GM23338 (cell line): ENCODE data around the gene GRM4. TPM values are rescaled to one million over a fixed set of nuclear protein-coding genes. Genes with fewer than 3 reads are reported as not detected.

ENCODE experiments used
- ATAC-seq: fragments of 200-7000 bp; cut with Tn5 transposase; 3 replicates; pipeline ENCODE4 v1.9.1; 2020
- DNase-seq: peaks from one replicate; pipeline ENCODE4 v3.0.0-alpha.2; 2015; ENCODE audit warnings: low spot score
- H2AFZ ChIP-seq: fragments of 200-600 bp; sonication (generic); 2 replicates; pipeline ENCODE4 v1.8.0; 2016; ENCODE audit warnings: antibody characterized with exemption, mild to moderate bottlenecking, moderate library complexity
- H3F3A ChIP-seq: fragments of 200-600 bp; sonication (generic); replicated peaks from 2 replicates; pipeline ENCODE4 v1.8.0; 2017; ENCODE audit warnings: antibody characterized with exemption, mixed run types, low read depth
- H3K27ac ChIP-seq: fragments of 200-600 bp; sonication (generic); 2 replicates; pipeline ENCODE4 v1.6.1; 2016; ENCODE audit warnings: low read depth
- H3K27me3 ChIP-seq: fragments of 200-600 bp; sonication (generic); 2 replicates; pipeline ENCODE4 v1.8.0; 2016; ENCODE audit warnings: mild to moderate bottlenecking, mixed run types, moderate library complexity; ENCODE audit not compliant: insufficient read depth
- H3K36me3 ChIP-seq: fragments of 200-600 bp; sonication (generic); 2 replicates; pipeline ENCODE4 v1.8.0; 2016; ENCODE audit warnings: mild to moderate bottlenecking; ENCODE audit not compliant: insufficient read depth
- H3K4me1 ChIP-seq: fragments of 200-600 bp; sonication (generic); 2 replicates; pipeline ENCODE4 v1.8.0; 2016; ENCODE audit warnings: mild to moderate bottlenecking, moderate library complexity; ENCODE audit not compliant: insufficient read depth
- H3K4me2 ChIP-seq: fragments of 200-600 bp; sonication (generic); 2 replicates; pipeline ENCODE4 v1.7.1; 2017; ENCODE audit warnings: mixed run types
- H3K4me3 ChIP-seq: fragments of 200-600 bp; sonication (generic); 2 replicates; pipeline ENCODE4 v1.6.1; 2016; ENCODE audit warnings: mixed run types
- H3K79me2 ChIP-seq: fragments of 200-600 bp; sonication (generic); replicated peaks from 2 replicates; pipeline ENCODE4 v1.8.0; 2017; ENCODE audit warnings: mild to moderate bottlenecking; ENCODE audit not compliant: insufficient read depth
- H3K9me2 ChIP-seq: fragments of 200-600 bp; sonication (generic); 2 replicates; pipeline ENCODE4 v1.8.0; 2017; ENCODE audit not compliant: insufficient read depth
- H4K20me1 ChIP-seq: fragments of 200-600 bp; sonication (generic); replicated peaks from 2 replicates; pipeline ENCODE4 v1.8.0; 2017; ENCODE audit warnings: mild to moderate bottlenecking; ENCODE audit not compliant: insufficient read depth
- H3K27ac Mint-ChIP-seq: 2 replicates; pipeline ENCODE4 v1.8.0; 2020; ENCODE audit warnings: inconsistent platforms, mild to moderate bottlenecking, moderate library complexity, mixed read lengths
- H3K27me3 Mint-ChIP-seq: 3 replicates; pipeline ENCODE4 v1.8.0; 2022; ENCODE audit warnings: low read depth, mild to moderate bottlenecking, moderate library complexity, mixed read lengths, inconsistent platforms; ENCODE audit not compliant: insufficient read depth, poor library complexity
- H3K36me3 Mint-ChIP-seq: 3 replicates; pipeline ENCODE4 v1.8.0; 2021; ENCODE audit warnings: low read depth, mild to moderate bottlenecking, inconsistent platforms, moderate library complexity, mixed read lengths
- H3K4me1 Mint-ChIP-seq: 3 replicates; pipeline ENCODE4 v1.8.0; 2020; ENCODE audit warnings: mild to moderate bottlenecking, inconsistent platforms, mixed read lengths
- H3K4me3 Mint-ChIP-seq: 3 replicates; pipeline ENCODE4 v1.8.0; 2021; ENCODE audit warnings: moderate library complexity, mild to moderate bottlenecking, inconsistent platforms, mixed read lengths
- H3K9me3 Mint-ChIP-seq: 3 replicates; pipeline ENCODE4 v1.8.0; 2020; ENCODE audit warnings: moderate library complexity, mild to moderate bottlenecking, inconsistent platforms, mixed read lengths
- CREB1 ChIP-seq: fragments of 250-450 bp; sonication (Bioruptor Pico); IDR thresholded peaks from 2 replicates; pipeline ENCODE4 v1.5.0; 2020; ENCODE audit warnings: low read depth, mild to moderate bottlenecking, moderate library complexity
- EZH2phosphoT487 ChIP-seq: fragments of 200-600 bp; sonication (generic); IDR thresholded peaks from one replicate; pipeline ENCODE4 v1.8.1; 2018; ENCODE audit warnings: antibody characterized with exemption; ENCODE audit not compliant: unreplicated experiment
- JUNB ChIP-seq: IDR thresholded peaks from one replicate; pipeline ENCODE4 v1.6.1; 2016; ENCODE audit warnings: antibody characterized with exemption; ENCODE audit not compliant: unreplicated experiment
- NANOG ChIP-seq: IDR thresholded peaks from 2 replicates; pipeline ENCODE4 v1.6.1; 2016; ENCODE audit warnings: antibody characterized with exemption, borderline replicate concordance
- POLR2AphosphoS5 ChIP-seq: IDR thresholded peaks from 2 replicates; pipeline ENCODE4 v1.6.1; 2016; ENCODE audit warnings: antibody characterized with exemption, low read depth
- STAT1 ChIP-seq: IDR thresholded peaks from one replicate; pipeline ENCODE4 v1.6.1; 2016; ENCODE audit warnings: antibody characterized with exemption; ENCODE audit not compliant: unreplicated experiment
- ZNF114 ChIP-seq: fragments of 250-450 bp; sonication (Bioruptor Pico); IDR thresholded peaks from 2 replicates; pipeline ENCODE4 v1.5.0; 2020; ENCODE audit warnings: mild to moderate bottlenecking, moderate library complexity
- ZNF331 ChIP-seq: fragments of 250-450 bp; sonication (Bioruptor Pico); IDR thresholded peaks from 2 replicates; pipeline ENCODE4 v1.5.0; 2020; ENCODE audit warnings: low read depth, mild to moderate bottlenecking, moderate library complexity
- polyA plus RNA-seq: library from polyadenylated mRNA; unstranded; fragments of >200 nt; fragmentation: Nextera tagmentation; extraction: Ambion mirVana; gene quantifications from 2 replicates; pipeline ENCODE4 v1.2.1, GENCODE V29; 2016
- total RNA-seq: library from RNA; depleted of rRNA; stranded (reverse); fragments of >200 nt; shearing (Covaris generic); gene quantifications from 2 replicates; pipeline ENCODE4 v1.2.3, GENCODE V29; 2014
- TF ChIP-seq, protein P1 (sequence below): IDR thresholded peaks from one replicate; pipeline ENCODE4 v1.6.1; 2018; ENCODE audit warnings: antibody characterized with exemption; ENCODE audit not compliant: unreplicated experiment
- TF ChIP-seq, protein P2 (sequence below): IDR thresholded peaks from 2 replicates; pipeline ENCODE4 v1.6.1; 2016; ENCODE audit warnings: antibody characterized with exemption
- TF ChIP-seq, protein P3 (sequence below): fragments of 250-450 bp; sonication (Bioruptor Pico); IDR thresholded peaks from 2 replicates; pipeline ENCODE4 v1.5.0; 2020; ENCODE audit warnings: mild to moderate bottlenecking, moderate library complexity
- TF ChIP-seq, protein P4 (sequence below), 2 experiments: fragments of 200-600 bp in 1 of 2; sonication (generic) in 1 of 2; conservative IDR thresholded peaks; 2 replicates each; pipeline versions ENCODE4 v1.5.1 to v1.6.1; 2016 to 2017; ENCODE audit warnings: antibody characterized with exemption in 2 of 2, low read depth in 2 of 2, mild to moderate bottlenecking in 2 of 2, moderate library complexity in 1 of 2

Gene GRM4
- total and polyA plus RNA-seq, 2 experiments from 2014 or later = 7.0 to 30.6 TPM

DNA sequence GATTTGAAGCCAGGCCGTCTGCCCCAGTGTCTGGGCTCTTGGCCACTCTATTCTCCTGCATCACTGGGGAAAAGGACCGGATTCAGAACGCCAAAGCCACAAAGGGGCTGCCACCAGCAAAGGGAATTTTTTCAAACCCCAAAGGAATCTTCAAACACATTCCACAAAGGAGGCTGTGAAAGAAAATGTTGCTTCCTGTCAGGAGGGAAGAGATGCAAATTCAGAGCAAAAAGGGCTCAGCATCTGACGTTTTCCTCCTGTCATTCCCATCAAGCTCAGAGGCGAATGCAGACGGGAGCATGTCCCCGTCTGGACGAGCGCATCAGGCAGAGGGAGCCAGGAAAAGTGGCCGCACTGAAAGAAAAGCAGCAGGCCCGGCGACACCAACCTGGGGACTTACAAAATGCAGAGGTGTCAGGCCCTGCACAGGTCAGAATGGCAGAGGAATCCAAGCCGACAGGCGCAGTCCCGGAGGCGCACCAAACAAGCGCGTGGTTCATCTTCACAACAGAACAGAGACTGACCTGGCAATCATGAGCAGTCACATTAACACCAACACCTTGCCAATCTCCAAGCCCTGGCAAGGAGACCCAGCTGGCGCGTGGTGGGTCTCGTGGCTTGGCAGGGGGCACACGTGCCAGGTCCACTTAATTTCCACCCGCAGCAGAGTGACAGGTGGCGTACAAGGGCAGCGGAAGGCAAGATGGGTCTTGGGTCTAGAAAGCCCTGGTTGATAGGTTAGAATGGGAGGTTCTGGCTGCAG is 62.8 kb downstream of the GRM4 start:
- Histone ChIP-seq H3K79me2 (no peaks in the 10 kb centered on the region), H3K36me3 (no peaks in the 10 kb centered on the region), H3K27me3 (no peaks in the 10 kb centered on the region), H3K9me2 (no peaks in the 10 kb centered on the region), H3K4me3 (no peak overlapping the region), H3K27ac (0 out of 2 replicates have a peak overlapping the region, but pooled peaks have one; percentile 59), H4K20me1 (no peaks in the 10 kb centered on the region), H3K4me2 (no peak overlapping the region), H2AFZ (no peak overlapping the region), H3F3A (no peaks in the 10 kb centered on the region; the same call in 1 of the 2 replicates), H3K4me1 (peaks cover 6% of the 10 kb centered on the region; the same call in 1 of the 2 replicates)
- Mint-ChIP-seq H3K4me3 (no peak overlapping the region), H3K36me3 (peaks cover 5% of the 10 kb centered on the region; the same call in 1 of the 3 replicates), H3K27me3 (peaks cover 20% of the 10 kb centered on the region), H3K9me3 (no peaks in the 10 kb centered on the region), H3K4me1 (peaks cover 37% of the 10 kb centered on the region), H3K27ac (no peak overlapping the region)
- TF ChIP-seq, protein P1, sequence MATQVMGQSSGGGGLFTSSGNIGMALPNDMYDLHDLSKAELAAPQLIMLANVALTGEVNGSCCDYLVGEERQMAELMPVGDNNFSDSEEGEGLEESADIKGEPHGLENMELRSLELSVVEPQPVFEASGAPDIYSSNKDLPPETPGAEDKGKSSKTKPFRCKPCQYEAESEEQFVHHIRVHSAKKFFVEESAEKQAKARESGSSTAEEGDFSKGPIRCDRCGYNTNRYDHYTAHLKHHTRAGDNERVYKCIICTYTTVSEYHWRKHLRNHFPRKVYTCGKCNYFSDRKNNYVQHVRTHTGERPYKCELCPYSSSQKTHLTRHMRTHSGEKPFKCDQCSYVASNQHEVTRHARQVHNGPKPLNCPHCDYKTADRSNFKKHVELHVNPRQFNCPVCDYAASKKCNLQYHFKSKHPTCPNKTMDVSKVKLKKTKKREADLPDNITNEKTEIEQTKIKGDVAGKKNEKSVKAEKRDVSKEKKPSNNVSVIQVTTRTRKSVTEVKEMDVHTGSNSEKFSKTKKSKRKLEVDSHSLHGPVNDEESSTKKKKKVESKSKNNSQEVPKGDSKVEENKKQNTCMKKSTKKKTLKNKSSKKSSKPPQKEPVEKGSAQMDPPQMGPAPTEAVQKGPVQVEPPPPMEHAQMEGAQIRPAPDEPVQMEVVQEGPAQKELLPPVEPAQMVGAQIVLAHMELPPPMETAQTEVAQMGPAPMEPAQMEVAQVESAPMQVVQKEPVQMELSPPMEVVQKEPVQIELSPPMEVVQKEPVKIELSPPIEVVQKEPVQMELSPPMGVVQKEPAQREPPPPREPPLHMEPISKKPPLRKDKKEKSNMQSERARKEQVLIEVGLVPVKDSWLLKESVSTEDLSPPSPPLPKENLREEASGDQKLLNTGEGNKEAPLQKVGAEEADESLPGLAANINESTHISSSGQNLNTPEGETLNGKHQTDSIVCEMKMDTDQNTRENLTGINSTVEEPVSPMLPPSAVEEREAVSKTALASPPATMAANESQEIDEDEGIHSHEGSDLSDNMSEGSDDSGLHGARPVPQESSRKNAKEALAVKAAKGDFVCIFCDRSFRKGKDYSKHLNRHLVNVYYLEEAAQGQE = no peak
- TF ChIP-seq NANOG (no peak), EZH2phosphoT487 (no peak), ZNF331 (no peak), CREB1 (CRISPR knock-in tag) (no peak), ZNF114 (no peak), STAT1 (no peak), POLR2AphosphoS5 (no peak), JUNB (no peak)
- TF ChIP-seq, protein P2, sequence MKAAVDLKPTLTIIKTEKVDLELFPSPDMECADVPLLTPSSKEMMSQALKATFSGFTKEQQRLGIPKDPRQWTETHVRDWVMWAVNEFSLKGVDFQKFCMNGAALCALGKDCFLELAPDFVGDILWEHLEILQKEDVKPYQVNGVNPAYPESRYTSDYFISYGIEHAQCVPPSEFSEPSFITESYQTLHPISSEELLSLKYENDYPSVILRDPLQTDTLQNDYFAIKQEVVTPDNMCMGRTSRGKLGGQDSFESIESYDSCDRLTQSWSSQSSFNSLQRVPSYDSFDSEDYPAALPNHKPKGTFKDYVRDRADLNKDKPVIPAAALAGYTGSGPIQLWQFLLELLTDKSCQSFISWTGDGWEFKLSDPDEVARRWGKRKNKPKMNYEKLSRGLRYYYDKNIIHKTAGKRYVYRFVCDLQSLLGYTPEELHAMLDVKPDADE = no peak
- TF ChIP-seq, protein P3, sequence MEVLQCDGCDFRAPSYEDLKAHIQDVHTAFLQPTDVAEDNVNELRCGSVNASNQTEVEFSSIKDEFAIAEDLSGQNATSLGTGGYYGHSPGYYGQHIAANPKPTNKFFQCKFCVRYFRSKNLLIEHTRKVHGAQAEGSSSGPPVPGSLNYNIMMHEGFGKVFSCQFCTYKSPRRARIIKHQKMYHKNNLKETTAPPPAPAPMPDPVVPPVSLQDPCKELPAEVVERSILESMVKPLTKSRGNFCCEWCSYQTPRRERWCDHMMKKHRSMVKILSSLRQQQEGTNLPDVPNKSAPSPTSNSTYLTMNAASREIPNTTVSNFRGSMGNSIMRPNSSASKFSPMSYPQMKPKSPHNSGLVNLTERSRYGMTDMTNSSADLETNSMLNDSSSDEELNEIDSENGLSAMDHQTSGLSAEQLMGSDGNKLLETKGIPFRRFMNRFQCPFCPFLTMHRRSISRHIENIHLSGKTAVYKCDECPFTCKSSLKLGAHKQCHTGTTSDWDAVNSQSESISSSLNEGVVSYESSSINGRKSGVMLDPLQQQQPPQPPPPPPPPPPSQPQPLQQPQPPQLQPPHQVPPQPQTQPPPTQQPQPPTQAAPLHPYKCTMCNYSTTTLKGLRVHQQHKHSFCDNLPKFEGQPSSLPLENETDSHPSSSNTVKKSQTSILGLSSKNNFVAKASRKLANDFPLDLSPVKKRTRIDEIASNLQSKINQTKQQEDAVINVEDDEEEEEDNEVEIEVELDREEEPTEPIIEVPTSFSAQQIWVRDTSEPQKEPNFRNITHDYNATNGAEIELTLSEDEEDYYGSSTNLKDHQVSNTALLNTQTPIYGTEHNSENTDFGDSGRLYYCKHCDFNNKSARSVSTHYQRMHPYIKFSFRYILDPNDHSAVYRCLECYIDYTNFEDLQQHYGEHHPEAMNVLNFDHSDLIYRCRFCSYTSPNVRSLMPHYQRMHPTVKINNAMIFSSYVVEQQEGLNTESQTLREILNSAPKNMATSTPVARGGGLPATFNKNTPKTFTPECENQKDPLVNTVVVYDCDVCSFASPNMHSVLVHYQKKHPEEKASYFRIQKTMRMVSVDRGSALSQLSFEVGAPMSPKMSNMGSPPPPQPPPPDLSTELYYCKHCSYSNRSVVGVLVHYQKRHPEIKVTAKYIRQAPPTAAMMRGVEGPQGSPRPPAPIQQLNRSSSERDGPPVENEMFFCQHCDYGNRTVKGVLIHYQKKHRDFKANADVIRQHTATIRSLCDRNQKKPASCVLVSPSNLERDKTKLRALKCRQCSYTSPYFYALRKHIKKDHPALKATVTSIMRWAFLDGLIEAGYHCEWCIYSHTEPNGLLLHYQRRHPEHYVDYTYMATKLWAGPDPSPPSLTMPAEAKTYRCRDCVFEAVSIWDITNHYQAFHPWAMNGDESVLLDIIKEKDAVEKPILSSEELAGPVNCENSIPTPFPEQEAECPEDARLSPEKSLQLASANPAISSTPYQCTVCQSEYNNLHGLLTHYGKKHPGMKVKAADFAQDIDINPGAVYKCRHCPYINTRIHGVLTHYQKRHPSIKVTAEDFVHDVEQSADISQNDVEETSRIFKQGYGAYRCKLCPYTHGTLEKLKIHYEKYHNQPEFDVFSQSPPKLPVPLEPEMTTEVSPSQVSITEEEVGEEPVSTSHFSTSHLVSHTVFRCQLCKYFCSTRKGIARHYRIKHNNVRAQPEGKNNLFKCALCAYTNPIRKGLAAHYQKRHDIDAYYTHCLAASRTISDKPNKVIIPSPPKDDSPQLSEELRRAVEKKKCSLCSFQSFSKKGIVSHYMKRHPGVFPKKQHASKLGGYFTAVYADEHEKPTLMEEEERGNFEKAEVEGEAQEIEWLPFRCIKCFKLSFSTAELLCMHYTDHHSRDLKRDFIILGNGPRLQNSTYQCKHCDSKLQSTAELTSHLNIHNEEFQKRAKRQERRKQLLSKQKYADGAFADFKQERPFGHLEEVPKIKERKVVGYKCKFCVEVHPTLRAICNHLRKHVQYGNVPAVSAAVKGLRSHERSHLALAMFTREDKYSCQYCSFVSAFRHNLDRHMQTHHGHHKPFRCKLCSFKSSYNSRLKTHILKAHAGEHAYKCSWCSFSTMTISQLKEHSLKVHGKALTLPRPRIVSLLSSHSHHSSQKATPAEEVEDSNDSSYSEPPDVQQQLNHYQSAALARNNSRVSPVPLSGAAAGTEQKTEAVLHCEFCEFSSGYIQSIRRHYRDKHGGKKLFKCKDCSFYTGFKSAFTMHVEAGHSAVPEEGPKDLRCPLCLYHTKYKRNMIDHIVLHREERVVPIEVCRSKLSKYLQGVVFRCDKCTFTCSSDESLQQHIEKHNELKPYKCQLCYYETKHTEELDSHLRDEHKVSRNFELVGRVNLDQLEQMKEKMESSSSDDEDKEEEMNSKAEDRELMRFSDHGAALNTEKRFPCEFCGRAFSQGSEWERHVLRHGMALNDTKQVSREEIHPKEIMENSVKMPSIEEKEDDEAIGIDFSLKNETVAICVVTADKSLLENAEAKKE = no peak
- TF ChIP-seq, protein P4, sequence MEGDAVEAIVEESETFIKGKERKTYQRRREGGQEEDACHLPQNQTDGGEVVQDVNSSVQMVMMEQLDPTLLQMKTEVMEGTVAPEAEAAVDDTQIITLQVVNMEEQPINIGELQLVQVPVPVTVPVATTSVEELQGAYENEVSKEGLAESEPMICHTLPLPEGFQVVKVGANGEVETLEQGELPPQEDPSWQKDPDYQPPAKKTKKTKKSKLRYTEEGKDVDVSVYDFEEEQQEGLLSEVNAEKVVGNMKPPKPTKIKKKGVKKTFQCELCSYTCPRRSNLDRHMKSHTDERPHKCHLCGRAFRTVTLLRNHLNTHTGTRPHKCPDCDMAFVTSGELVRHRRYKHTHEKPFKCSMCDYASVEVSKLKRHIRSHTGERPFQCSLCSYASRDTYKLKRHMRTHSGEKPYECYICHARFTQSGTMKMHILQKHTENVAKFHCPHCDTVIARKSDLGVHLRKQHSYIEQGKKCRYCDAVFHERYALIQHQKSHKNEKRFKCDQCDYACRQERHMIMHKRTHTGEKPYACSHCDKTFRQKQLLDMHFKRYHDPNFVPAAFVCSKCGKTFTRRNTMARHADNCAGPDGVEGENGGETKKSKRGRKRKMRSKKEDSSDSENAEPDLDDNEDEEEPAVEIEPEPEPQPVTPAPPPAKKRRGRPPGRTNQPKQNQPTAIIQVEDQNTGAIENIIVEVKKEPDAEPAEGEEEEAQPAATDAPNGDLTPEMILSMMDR (conservative IDR thresholded peaks at IDR 0.05; ENCODE audit: low read depth in 2 of 2) = no peak
- ATAC-seq (no peak), DNase-seq (peak; percentile 40)
